Measurements from ENCODE around the gene FBXW4.

GRCh38 chr10:101578192-101578591 is 116.8 kb downstream of the FBXW4 start:
- no peak for TF ChIP-seq CTCF (IDR thresholded peaks at IDR 0.05)
- TF ChIP-seq POLR2A (IDR thresholded peaks at IDR 0.05): no peak
